ENCODE results near the gene PLEKHA4.
A peak's percentile ranks its signal among the peaks of the same experiment; 100 is the strongest.

Gene PLEKHA4

DNA sequence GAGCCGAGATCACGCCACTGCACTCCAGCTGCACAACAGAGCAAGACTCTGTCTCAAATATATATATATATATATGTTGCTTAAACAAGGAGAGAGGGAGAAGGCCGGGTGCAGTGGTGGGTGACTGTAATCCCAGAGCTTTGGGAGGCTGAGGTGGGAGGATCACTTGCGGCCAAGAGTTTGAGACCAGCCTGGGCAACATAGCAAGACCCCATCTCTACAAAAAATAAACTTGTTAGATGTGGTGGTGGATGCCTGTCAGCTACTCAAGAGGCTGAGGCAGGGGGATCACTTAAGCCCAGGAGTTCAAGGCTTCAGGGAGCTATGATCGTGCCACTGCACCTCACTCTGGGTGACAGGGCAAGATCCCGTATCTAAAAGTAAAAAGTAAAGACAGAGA is 26.8 kb downstream of the PLEKHA4 start:
- no peak for DNase-seq (ENCODE audit: low read depth)
- H3K4me3 ChIP-seq (ENCODE audit: low read depth, low read length): no peak overlapping the region
- TF ChIP-seq, protein P1, sequence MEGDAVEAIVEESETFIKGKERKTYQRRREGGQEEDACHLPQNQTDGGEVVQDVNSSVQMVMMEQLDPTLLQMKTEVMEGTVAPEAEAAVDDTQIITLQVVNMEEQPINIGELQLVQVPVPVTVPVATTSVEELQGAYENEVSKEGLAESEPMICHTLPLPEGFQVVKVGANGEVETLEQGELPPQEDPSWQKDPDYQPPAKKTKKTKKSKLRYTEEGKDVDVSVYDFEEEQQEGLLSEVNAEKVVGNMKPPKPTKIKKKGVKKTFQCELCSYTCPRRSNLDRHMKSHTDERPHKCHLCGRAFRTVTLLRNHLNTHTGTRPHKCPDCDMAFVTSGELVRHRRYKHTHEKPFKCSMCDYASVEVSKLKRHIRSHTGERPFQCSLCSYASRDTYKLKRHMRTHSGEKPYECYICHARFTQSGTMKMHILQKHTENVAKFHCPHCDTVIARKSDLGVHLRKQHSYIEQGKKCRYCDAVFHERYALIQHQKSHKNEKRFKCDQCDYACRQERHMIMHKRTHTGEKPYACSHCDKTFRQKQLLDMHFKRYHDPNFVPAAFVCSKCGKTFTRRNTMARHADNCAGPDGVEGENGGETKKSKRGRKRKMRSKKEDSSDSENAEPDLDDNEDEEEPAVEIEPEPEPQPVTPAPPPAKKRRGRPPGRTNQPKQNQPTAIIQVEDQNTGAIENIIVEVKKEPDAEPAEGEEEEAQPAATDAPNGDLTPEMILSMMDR (IDR thresholded peaks at IDR 0.05; ENCODE audit: low read depth, low read length, missing control alignments): no peak

DNA sequence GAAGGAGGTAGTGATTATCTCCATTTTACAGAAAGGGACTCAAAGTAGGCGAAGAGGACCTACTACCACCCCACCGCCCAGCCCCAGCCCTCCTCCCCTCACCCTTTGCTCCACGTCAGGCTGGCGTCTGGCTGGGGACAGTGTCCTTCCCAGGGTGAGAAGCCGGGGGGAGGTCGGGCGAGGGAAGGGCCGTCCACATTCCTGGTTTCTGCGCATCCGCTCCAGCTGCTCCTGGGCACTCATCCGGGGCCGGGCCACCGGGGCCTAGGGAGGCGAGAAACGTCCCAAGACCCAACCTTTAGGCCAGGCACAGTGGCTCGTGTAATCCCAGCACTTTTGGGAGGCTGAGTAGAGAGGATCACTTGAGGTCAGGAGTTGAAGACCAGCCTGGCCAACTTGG is 27.4 kb downstream of the PLEKHA4 start:
- no peak for DNase-seq (ENCODE audit: low read depth)
- H3K4me3 ChIP-seq (ENCODE audit: low read depth, low read length): no peak overlapping the region
- TF ChIP-seq, protein P1 (IDR thresholded peaks at IDR 0.05; ENCODE audit: low read depth, low read length, missing control alignments): no peak

DNA sequence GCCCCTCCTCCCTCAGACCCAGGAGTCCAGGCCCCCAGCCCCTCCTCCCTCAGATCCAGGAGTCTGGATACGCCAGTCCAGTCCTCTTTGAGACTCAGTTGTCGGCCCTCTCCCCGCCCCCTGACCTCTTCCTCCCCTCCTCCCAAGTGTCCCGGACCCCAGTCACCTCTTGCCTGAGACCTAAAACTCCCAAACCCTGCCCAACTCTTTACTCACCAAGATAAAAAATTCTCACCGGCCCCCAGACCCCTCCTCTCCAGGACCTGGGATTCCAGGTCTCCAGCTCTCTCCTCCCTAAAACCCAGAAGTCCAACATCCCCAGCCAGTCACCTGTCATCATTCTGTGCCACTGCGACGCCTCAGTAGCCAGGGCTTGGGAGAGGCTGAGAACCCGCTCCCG is 30.7 kb downstream of the PLEKHA4 start:
- DNase-seq (ENCODE audit: low read depth): no peak
- TF ChIP-seq, protein P1 (IDR thresholded peaks at IDR 0.05; ENCODE audit: low read depth, low read length, missing control alignments): no peak
- H3K4me3 ChIP-seq (ENCODE audit: low read depth, low read length): no peak overlapping the region; the same call in 1 of the 2 replicates

DNA sequence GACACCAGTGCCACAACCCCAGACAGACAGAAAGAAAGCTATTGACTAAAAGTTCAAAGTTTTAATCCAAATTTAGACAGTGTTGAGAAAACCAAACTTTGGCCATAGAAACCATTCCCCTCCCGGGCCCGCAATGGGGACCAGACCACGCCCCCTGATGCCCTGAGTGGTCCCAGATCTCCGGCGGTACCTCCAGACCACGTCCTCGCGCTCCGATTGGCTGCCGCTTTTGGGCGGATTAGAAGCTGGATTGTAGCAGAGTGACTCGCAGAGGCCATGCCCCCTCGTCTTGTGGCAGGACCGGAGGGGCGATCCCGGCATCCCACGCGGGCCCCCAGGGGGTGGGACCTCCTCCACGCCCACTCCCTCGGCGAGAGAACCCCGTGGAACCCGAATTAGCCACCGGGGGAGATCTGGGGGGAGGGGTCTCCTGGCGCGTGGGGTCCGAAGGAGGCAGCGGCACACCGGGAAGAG is 31.3 kb downstream of the PLEKHA4 start:
- peak; percentile 74 for DNase-seq (ENCODE audit: low read depth)

DNA sequence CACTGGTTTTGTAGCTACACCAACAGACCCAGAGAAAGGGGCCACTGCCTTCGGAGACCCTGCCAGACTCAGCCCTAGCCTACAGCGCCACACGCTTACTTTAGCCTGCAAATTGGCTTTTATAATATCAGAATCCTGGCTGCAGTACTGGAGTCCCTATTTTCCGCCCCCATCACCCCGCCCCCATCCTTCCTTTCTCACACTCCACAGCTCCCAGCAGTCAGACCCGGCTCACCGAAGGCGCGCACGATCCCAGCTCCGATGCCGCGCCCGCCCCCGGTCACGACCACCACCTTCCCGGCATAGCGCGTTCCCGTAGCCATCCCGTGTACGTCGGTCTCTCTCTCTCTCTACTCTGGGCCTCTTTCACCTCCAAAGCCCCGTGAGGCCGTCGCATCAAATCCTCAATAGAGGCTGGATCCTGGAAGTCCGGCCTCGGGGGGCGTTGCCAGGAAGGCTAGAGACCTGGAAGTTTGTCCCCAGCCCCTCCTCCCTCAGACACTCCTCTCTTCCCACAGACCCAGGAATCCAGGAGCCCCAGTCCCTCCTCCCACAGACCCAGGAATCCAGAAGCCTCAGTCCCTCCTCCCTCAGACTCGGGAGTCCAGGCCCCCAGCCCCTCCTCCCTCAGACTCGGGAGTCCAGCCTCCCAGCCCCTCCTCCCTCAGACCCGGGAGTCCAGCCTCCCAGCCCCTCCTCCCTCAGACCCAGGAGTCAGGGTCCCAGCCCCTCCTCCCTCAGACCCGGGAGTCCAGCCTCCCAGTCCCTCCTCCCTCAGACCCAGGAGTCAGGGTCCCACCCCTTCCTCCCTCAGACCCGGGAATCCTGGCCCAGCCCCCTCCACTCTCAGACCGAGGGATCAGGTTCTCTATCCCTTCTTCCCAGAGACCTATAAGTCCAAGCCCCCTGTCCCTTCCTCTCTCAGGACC is 32.1 kb downstream of the PLEKHA4 start, which contains the start of gene HSD17B14:
HSD17B14 (minus strand) TSS at position 403 of the 929 bp plus-strand sequence; CDS start at position 323, 80 bp downstream.
- H3K4me3 ChIP-seq (ENCODE audit: low read depth, low read length): peak within 1 kb of the TSS; percentile 43
- TF ChIP-seq, protein P1 (IDR thresholded peaks at IDR 0.05; ENCODE audit: low read depth, low read length, missing control alignments): no peak
- DNase-seq (ENCODE audit: low read depth): no peak

More for the DNA sequence above, 31.3 kb downstream of the PLEKHA4 start:
- H3K4me3 ChIP-seq (ENCODE audit: low read depth, low read length): peak overlapping the region; percentile 43
- TF ChIP-seq, protein P1 (IDR thresholded peaks at IDR 0.05; ENCODE audit: low read depth, low read length, missing control alignments): no peak

DNA sequence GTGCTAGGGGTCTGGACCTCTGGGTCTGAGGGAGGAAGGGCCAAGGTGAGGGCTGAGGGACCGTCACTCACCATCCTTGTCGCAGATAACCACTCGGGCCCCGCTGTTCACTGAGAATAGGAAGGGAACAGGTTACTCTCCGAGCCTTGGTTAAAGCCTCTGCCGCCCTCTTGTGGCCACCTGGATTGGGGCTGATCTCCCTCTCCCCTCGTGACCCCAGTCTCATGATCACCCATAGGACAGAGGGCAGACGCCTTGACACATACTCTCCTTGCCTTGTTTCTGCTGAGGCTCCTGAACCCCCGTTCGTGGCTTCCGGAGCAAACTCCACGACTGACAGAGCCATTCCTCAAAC is 32.7 kb downstream of the PLEKHA4 start:
- TF ChIP-seq, protein P1 (IDR thresholded peaks at IDR 0.05; ENCODE audit: low read depth, low read length, missing control alignments): peak; percentile 97
- peak; percentile 79 for DNase-seq (ENCODE audit: low read depth)
- peak overlapping the region; percentile 43 for H3K4me3 ChIP-seq (ENCODE audit: low read depth, low read length)
